PC-9 (cell line): ENCODE data around the gene CHRDL2. TPM values are rescaled to one million over a fixed set of nuclear protein-coding genes. Genes with fewer than 3 reads are reported as not detected.

Source experiments
- BruUV-seq: library from RNA; stranded (reverse); fragments of 400-500 nt; replicated peaks from 2 replicates; lab custom pipeline; 2021; lab: Mats Ljungman, UMichigan
- CTCF ChIA-PET: fragments of 300-600 bp; sonication (Branson Sonifier 250); formaldehyde crosslinking; loops from one replicate; lab custom pipeline; 2022; ENCODE audit warnings: antibody characterized with exemption; lab: Charles Lee
- POLR2A ChIA-PET: fragments of 300-600 bp; sonication (Branson Sonifier 250); formaldehyde crosslinking; loops from one replicate; lab custom pipeline; 2022; ENCODE audit warnings: antibody characterized with exemption; ENCODE audit not compliant: unreplicated experiment; lab: Charles Lee
- DNase-seq, 2 experiments: peaks; one replicate each; pipeline versions ENCODE4 v3.0.0 to v3.0.0-alpha.2; 2015 to 2022; ENCODE audit warnings: mixed read lengths in 1 of 2
- H2AFZ ChIP-seq: fragments of 200-600 bp; sonication (generic); 2 replicates; pipeline ENCODE4 v1.8.1; 2017; ENCODE audit warnings: antibody characterized with exemption
- H3F3A ChIP-seq: fragments of 200-600 bp; sonication (generic); 2 replicates; pipeline ENCODE4 v1.8.1; 2017; ENCODE audit warnings: antibody characterized with exemption, mild to moderate bottlenecking, low read depth; ENCODE audit not compliant: insufficient read depth
- H3K27ac ChIP-seq: fragments of 200-600 bp; sonication (generic); 2 replicates; pipeline ENCODE4 v1.6.1; 2016; ENCODE audit warnings: mixed run types
- H3K27me3 ChIP-seq: fragments of 200-600 bp; sonication (generic); 2 replicates; pipeline ENCODE4 v1.6.1; 2016; ENCODE audit warnings: low read depth, mixed run types; ENCODE audit not compliant: insufficient read depth
- H3K36me3 ChIP-seq: fragments of 200-600 bp; sonication (generic); 2 replicates; pipeline ENCODE4 v1.6.1; 2016; ENCODE audit warnings: low read depth, mixed run types
- H3K4me1 ChIP-seq: fragments of 200-600 bp; sonication (generic); replicated peaks from 2 replicates; pipeline ENCODE4 v1.6.1; 2016; ENCODE audit warnings: mixed run types; ENCODE audit not compliant: insufficient read depth
- H3K4me2 ChIP-seq: fragments of 200-600 bp; sonication (generic); 2 replicates; pipeline ENCODE4 v1.6.1; 2017; ENCODE audit warnings: mixed run types
- H3K4me3 ChIP-seq: fragments of 200-600 bp; sonication (generic); 2 replicates; pipeline ENCODE4 v1.6.1; 2016; ENCODE audit warnings: mixed run types
- H3K79me2 ChIP-seq: fragments of 200-600 bp; sonication (generic); 2 replicates; pipeline ENCODE4 v1.6.1; 2017; ENCODE audit warnings: low read depth, mixed run types
- H3K9me2 ChIP-seq: fragments of 200-600 bp; sonication (generic); 2 replicates; pipeline ENCODE4 v1.8.1; 2017; ENCODE audit warnings: mild to moderate bottlenecking; ENCODE audit not compliant: insufficient read depth
- H3K9me3 ChIP-seq: fragments of 200-600 bp; sonication (generic); 2 replicates; pipeline ENCODE4 v1.8.1; 2016; ENCODE audit warnings: low read depth; ENCODE audit not compliant: insufficient read depth
- H4K20me1 ChIP-seq: fragments of 200-600 bp; sonication (generic); 2 replicates; pipeline ENCODE4 v1.8.1; 2017; ENCODE audit not compliant: insufficient read depth
- EZH2 ChIP-seq: fragments of 200-600 bp; sonication (generic); IDR thresholded peaks from 2 replicates; pipeline ENCODE4 v1.8.0; 2017; ENCODE audit warnings: antibody characterized with exemption, low read depth
- intact Hi-C: fragments of 100-400 bp; cut with micrococcal nuclease; formaldehyde crosslinking; loops from one replicate; pipeline ENCODE4 v1.10.0; 2022; ENCODE audit not compliant: unreplicated experiment
- total RNA-seq: library from RNA; stranded (reverse); gene quantifications from 2 replicates; pipeline ENCODE4 v1.2.3, GENCODE V29; 2021
- TF ChIP-seq, protein P1 (sequence below): fragments of 200-600 bp; sonication (generic); conservative IDR thresholded peaks from 2 replicates; pipeline ENCODE4 v1.6.1; 2017; ENCODE audit warnings: mixed run types, antibody characterized with exemption, mild to moderate bottlenecking, moderate library complexity

The CHRDL2 gene
- total RNA-seq, 1 experiment from 2014 or later: not detected

DNA sequence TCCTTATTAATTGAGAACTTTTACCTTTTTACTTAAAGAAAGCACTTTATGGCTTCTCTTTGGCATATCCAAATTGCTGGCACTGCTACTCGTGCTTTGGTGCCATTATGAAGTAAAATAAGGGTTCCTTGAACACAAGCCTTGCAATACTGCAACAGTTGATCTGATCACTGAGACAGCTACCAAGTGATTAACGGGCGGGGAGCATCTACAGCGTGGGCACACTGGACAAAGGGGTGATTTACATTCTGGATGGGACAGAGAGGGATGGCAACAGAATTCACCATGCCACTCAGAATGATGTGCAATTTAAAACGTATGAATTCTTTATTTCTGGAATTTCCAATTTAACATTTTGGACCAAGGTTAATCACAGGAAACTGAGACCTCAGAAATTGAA is 7.7 kb downstream of the CHRDL2 start:
- Histone ChIP-seq H4K20me1 (no peaks in the 10 kb centered on the region), H3K27me3 (peaks cover 5% of the 10 kb centered on the region; the same call in 1 of the 2 replicates), H3K4me1 (no peaks in the 10 kb centered on the region), H3K79me2 (no peaks in the 10 kb centered on the region), H2AFZ (no peak overlapping the region), H3K4me2 (no peak overlapping the region), H3K9me2 (no peaks in the 10 kb centered on the region), H3K4me3 (no peak overlapping the region), H3K36me3 (no peaks in the 10 kb centered on the region), H3K9me3 (no peaks in the 10 kb centered on the region), H3F3A (no peaks in the 10 kb centered on the region), H3K27ac (no peak overlapping the region)
- no TSS peak for BruUV-seq
- intact Hi-C loops: no loop called here
- DNase-seq: no peak
- TF ChIP-seq, protein P1, sequence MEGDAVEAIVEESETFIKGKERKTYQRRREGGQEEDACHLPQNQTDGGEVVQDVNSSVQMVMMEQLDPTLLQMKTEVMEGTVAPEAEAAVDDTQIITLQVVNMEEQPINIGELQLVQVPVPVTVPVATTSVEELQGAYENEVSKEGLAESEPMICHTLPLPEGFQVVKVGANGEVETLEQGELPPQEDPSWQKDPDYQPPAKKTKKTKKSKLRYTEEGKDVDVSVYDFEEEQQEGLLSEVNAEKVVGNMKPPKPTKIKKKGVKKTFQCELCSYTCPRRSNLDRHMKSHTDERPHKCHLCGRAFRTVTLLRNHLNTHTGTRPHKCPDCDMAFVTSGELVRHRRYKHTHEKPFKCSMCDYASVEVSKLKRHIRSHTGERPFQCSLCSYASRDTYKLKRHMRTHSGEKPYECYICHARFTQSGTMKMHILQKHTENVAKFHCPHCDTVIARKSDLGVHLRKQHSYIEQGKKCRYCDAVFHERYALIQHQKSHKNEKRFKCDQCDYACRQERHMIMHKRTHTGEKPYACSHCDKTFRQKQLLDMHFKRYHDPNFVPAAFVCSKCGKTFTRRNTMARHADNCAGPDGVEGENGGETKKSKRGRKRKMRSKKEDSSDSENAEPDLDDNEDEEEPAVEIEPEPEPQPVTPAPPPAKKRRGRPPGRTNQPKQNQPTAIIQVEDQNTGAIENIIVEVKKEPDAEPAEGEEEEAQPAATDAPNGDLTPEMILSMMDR: no peak
- no peak for TF ChIP-seq EZH2
- ChIA-PET POLR2A (no interaction called here), CTCF (interaction anchor here (0.7 kb wide), 1 partner anchor 21 kb away, joined by 3 read pairs; no protein-coding TSS in a partner anchor)

DNA sequence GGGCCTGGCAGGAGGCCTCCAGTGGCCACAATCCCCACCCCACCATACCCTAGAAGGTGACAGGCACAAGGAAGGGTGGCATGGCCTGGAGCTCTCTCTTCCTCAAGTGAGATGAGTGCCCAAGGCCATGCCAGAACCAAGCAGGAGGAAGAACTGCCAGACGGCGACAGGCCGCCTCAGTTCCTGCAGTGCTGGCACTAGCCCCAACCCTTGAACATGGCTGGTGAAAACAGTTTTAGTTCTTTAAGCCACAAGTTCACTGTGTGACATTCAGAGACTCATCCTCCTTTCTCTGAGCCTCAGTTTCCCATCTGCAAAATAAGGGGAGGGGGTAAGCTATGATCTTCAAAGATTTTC is 9.8 kb downstream of the CHRDL2 start:
- Histone ChIP-seq H3K27me3 (peaks cover 4% of the 10 kb centered on the region; the same call in 1 of the 2 replicates), H3K36me3 (no peaks in the 10 kb centered on the region), H3K27ac (no peak overlapping the region), H4K20me1 (no peaks in the 10 kb centered on the region), H3K9me2 (no peaks in the 10 kb centered on the region), H3K9me3 (no peaks in the 10 kb centered on the region), H3K79me2 (no peaks in the 10 kb centered on the region), H3K4me1 (no peaks in the 10 kb centered on the region), H3K4me2 (no peak overlapping the region), H3F3A (no peaks in the 10 kb centered on the region), H2AFZ (no peak overlapping the region), H3K4me3 (no peak overlapping the region)
- ChIA-PET POLR2A (interaction anchor here (0.5 kb wide), 1 partner anchor 241 kb away, joined by 5 read pairs; no protein-coding TSS in a partner anchor), CTCF (interaction anchor here (1.2 kb wide), 1 partner anchor 22 kb away, joined by 3 read pairs; no protein-coding TSS in a partner anchor)
- DNase-seq: no peak
- intact Hi-C loops: no loop called here
- TF ChIP-seq, protein P1: no peak
- TF ChIP-seq EZH2: no peak
- no TSS peak for BruUV-seq

DNA sequence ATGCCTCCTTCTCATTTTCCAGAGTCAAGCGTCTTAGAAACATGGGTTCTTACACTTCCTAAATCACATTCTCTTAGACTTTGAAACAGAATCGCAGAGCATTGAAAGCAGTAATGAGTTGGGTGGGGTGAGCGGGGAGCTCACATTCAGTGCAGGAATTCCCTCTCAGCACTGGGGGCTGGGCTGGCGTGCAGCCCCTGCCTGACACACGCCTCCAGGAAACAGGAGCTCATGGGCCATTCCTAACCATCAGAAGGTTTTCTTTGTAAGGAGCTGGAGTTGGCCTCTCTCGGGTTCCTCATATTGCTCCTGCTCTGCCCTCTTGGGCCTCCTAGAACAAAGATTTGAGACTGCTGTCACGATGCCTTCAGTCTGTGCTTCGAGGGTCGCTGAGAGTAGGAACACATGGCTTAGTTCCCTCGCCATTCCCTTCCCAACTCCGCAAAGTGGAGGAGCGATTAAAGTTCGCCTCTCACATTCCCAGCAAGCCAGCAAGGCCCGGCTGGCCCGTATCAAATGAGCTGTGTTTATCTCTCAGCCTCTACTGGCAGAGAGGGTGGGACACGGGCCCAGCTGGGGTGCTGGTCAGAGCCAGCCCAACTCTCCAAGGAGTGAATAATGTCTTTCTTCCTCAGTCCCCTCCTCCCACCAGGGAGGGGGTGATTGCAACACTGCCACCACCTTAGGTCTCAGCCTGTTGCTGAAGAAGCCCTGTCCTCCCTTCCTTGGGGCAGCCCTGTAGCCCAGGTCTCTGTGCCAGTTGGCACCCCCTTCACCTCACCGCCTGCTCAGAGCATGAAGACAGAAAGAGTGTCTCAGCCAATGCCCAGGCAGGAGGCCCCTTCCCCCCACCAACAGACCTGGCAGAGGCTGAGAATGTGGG is 10.4 kb downstream of the CHRDL2 start:
- ChIA-PET CTCF (no interaction called here), POLR2A (interaction anchor here (0.5 to 0.6 kb wide), 2 partner anchors 95 to 242 kb away, joined by 5 read pairs; no protein-coding TSS in a partner anchor)
- H4K20me1 ChIP-seq: no peaks in the 10 kb centered on the region
- H3K4me1 ChIP-seq: no peaks in the 10 kb centered on the region
- TF ChIP-seq, protein P1: no peak
- TF ChIP-seq EZH2: no peak
- no peak for DNase-seq
- no peak overlapping the region for H3K4me3 ChIP-seq
- H3K9me2 ChIP-seq: no peaks in the 10 kb centered on the region
- no peaks in the 10 kb centered on the region for H3F3A ChIP-seq
- H3K9me3 ChIP-seq: no peaks in the 10 kb centered on the region
- BruUV-seq: no TSS peak
- H2AFZ ChIP-seq: no peak overlapping the region
- H3K4me2 ChIP-seq: no peak overlapping the region
- H3K27ac ChIP-seq: no peak overlapping the region
- H3K36me3 ChIP-seq: no peaks in the 10 kb centered on the region
- intact Hi-C loops: no loop called here
- H3K27me3 ChIP-seq: peaks cover 4% of the 10 kb centered on the region; the same call in 1 of the 2 replicates
- H3K79me2 ChIP-seq: no peaks in the 10 kb centered on the region
